HG02588 (cell line): Measurements from ENCODE around the gene EHMT1.
"Not testable (repeated sequence)": the region's sequence is repeated elsewhere in the genome, so short reads cannot be mapped to it uniquely, and the experiment has no call there.

Source experiments
- ATAC-seq: cut with Tn5 transposase; IDR thresholded peaks from one replicate; pipeline ENCODE4 v1.9.1; 2021; ENCODE audit warnings: mild to moderate bottlenecking, moderate library complexity; ENCODE audit not compliant: unreplicated experiment

Gene EHMT1

GRCh38 chr9:137838576-137838975, 219.8 kb downstream of the EHMT1 start:
- ATAC-seq = no peak

GRCh38 chr9:137843355-137843754, 224.6 kb downstream of the EHMT1 start:
- no peak for ATAC-seq

- no peak for ATAC-seq
Observed at GRCh38 chr9:137851516-137852267, 232.9 kb downstream of the EHMT1 start.

GRCh38 chr9:137853392-137853995, 234.7 kb downstream of the EHMT1 start:
- ATAC-seq = no peak

- ATAC-seq = no peak
Observed at GRCh38 chr9:137860361-137860760, 241.6 kb downstream of the EHMT1 start.

- ATAC-seq = no peak
Observed at GRCh38 chr9:137865581-137866145, 246.9 kb downstream of the EHMT1 start.

- ATAC-seq = no peak
Observed at GRCh38 chr9:137866226-137867141, 247.7 kb downstream of the EHMT1 start.

GRCh38 chr9:137870432-137870831, 251.6 kb downstream of the EHMT1 start:
- no peak for ATAC-seq

GRCh38 chr9:137872296-137872695, 253.5 kb downstream of the EHMT1 start:
- no peak for ATAC-seq

GRCh38 chr9:137873408-137873807, 254.6 kb downstream of the EHMT1 start:
- ATAC-seq = no peak

GRCh38 chr9:137873858-137874362, 255.1 kb downstream of the EHMT1 start:
- ATAC-seq = no peak

GRCh38 chr9:137875354-137875753, 256.5 kb downstream of the EHMT1 start:
- ATAC-seq = no peak

GRCh38 chr9:137875846-137876245, 257.0 kb downstream of the EHMT1 start:
- no peak for ATAC-seq

GRCh38 chr9:137876269-137876668, 257.5 kb downstream of the EHMT1 start:
- no peak for ATAC-seq

GRCh38 chr9:137876781-137877386, 258.1 kb downstream of the EHMT1 start:
- ATAC-seq = no peak

- not testable (repeated sequence) for ATAC-seq
Observed at GRCh38 chr9:137877506-137878122, 258.8 kb downstream of the EHMT1 start, which contains the start of gene CACNA1B. CACNA1B (plus strand) TSS chr9:137877782; CDS start chr9:137877934, 152 bp downstream.

GRCh38 chr9:137878146-137878941, 259.5 kb downstream of the EHMT1 start:
- ATAC-seq = no peak

- ATAC-seq = no peak
Observed at GRCh38 chr9:137879052-137879451, 260.2 kb downstream of the EHMT1 start.

- no peak for ATAC-seq
Observed at GRCh38 chr9:137879566-137880150, 260.9 kb downstream of the EHMT1 start.
